Body of pancreas (tissue), 4 donors: ENCODE measurements around the gene ZNF879.

Experiments used
- CTCF ChIP-seq, 7 experiments: fragments of 450-650 bp in 4 of 7; fragments of 200-600 bp in 3 of 7; sonication (generic) in 3 of 7; IDR thresholded peaks; one replicate each; pipeline ENCODE4 v1.5.1; 2016 to 2019; ENCODE audit warnings: antibody characterized with exemption in 7 of 7
- POLR2A ChIP-seq, 3 donors: fragments of 450-650 bp; IDR thresholded peaks; one replicate each; pipeline ENCODE4 v1.6.1; 2016; ENCODE audit warnings: antibody characterized with exemption in 3 of 3, mild to moderate bottlenecking in 2 of 3

- TF ChIP-seq CTCF (IDR thresholded peaks at IDR 0.05) (no peak), POLR2A (IDR thresholded peaks at IDR 0.05) (no peak)
Measured at GRCh38 chr5:179051784-179052183, 28.2 kb downstream of the ZNF879 start.
